ENCODE results near the gene CRY2.

The CRY2 gene

DNA sequence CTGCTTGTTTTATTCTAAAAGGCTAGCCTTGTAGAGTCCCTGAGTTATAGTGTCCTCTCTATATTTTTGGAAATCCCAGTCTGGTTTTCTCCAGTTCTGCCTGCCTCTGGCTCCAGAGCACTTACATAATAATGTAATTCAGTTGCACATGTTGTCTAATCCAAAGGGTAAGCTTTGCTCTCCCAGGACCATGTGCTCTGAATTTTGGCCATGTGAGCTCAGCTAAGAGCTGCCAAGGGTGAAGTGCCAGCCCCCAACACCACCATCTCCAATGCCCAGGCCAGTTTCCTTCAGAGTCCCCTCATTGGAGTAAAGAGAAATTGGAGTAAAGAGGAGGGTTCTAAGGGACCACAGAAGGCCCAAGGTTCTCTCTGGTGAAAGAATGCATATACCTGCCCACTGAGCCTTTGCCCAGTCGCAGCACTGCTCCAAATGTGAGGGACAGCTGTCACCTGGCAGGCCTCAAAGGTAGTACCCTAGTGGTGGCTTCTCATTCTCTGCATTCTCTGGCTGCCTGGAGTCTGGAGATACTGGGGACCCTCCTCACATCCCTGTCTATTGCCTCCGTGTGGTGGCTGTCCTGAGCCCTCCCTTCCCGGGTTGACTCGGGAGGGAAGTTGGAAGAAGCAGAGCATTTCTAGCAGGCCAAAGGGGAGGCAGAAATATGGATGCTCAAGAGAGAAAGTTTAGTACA lies 4.9 kb downstream of the CRY2 start:
- H3K4me3 ChIP-seq (ENCODE audit: low read depth, low read length) = no peak overlapping the region
- TF ChIP-seq CTCF (IDR thresholded peaks at IDR 0.05; ENCODE audit: borderline replicate concordance, insufficient read depth, low read depth, low read length) = 0 out of 2 replicates have a peak, but pooled peaks have one; percentile 10

- H3K4me3 ChIP-seq (ENCODE audit: low read depth, low read length) = no peak overlapping the region
- 0 out of 2 replicates have a peak, but pooled peaks have one; percentile 29 for TF ChIP-seq CTCF (IDR thresholded peaks at IDR 0.05; ENCODE audit: borderline replicate concordance, insufficient read depth, low read depth, low read length)
Observed at GRCh38 chr11:45852712-45853101, 5.4 kb downstream of the CRY2 start.

DNA sequence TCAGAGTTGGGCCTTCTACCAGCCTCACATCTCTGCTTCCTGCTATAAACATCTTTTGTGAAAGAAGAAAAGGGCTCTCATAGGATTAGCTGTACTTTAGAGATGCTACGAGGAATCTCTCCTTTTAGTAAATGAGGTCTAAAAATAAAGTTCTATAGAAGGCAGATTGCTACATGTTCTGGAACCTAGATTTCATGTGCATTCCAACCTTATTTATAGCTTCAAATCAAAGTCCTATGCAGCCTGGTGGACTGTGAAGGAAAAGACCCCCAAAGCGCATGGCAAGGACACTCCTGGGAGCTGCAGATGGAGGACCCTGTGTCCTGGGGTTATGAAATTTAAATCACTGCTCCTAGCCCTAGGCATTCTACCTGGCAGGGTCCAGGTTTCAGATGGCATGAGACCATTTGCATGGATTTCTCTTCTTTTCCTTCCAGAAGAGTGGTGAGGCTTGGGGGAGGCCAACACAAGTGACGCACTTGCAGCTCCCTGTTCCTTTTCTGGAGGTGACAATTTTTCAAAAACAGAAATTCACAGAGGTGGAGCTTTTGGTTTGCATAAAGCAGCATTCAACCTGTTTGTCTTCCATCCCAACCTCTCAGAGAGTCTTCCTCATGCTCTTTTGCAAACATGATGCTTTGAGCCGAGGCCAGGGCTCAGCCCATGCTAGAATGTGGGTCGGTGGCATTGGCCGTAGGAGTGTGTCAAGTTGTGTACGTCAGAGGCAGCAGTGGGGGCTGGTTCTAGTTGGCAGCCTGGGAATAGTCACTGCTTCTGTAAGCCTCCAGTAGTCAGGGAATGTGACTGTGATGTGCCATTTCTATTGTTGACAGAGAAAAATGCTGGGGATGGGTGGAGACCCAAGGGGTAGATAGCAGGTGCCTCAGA lies 6.3 kb downstream of the CRY2 start:
- TF ChIP-seq CTCF (IDR thresholded peaks at IDR 0.05; ENCODE audit: borderline replicate concordance, insufficient read depth, low read depth, low read length) = no peak
- H3K4me3 ChIP-seq (ENCODE audit: low read depth, low read length) = no peak overlapping the region

- H3K4me3 ChIP-seq (ENCODE audit: low read depth, low read length) = no peak overlapping the region
- TF ChIP-seq CTCF (IDR thresholded peaks at IDR 0.05; ENCODE audit: borderline replicate concordance, insufficient read depth, low read depth, low read length) = no peak
Observed at GRCh38 chr11:45855308-45855707, 8.0 kb downstream of the CRY2 start.

- no peak overlapping the region for H3K4me3 ChIP-seq (ENCODE audit: low read depth, low read length)
- no peak for TF ChIP-seq CTCF (IDR thresholded peaks at IDR 0.05; ENCODE audit: borderline replicate concordance, insufficient read depth, low read depth, low read length)
Observed at GRCh38 chr11:45856044-45856468, 8.8 kb downstream of the CRY2 start.

DNA sequence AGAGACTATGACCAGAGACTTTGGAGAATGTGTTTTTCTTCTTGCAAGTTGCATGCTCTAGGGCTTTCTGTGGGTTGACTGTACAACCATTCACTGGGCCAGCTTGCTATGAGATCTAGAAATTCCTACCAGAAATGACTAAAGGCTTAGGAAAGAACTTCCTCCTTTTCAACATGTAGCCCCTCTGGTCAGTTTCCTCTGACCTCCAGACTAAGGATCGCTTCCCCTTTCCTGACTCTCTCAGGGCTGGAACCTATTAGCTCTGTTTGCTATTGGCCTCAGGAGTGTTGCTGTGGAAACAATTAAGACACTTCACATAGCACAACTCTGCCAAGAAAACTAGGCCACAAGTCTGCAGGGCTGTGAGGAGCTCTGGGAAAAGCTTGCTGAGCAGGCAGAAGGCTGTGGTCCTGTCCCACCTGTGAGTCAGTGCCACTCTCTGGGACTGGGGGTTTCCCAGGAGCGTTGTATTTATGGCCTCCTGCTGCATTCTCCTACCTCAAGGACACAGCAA lies 10.7 kb downstream of the CRY2 start:
- no peak overlapping the region for H3K4me3 ChIP-seq (ENCODE audit: low read depth, low read length)
- no peak for TF ChIP-seq CTCF (IDR thresholded peaks at IDR 0.05; ENCODE audit: borderline replicate concordance, insufficient read depth, low read depth, low read length)
